GM19467 (cell line): ENCODE results near the gene KIR2DL3.

Experiments used
- ATAC-seq: cut with Tn5 transposase; IDR thresholded peaks from one replicate; pipeline ENCODE4 v1.9.1; 2021; ENCODE audit warnings: mild to moderate bottlenecking, moderate library complexity; ENCODE audit not compliant: unreplicated experiment

KIR2DL3 gene

GRCh38 chr19:54790711-54791110, 52.4 kb downstream of the KIR2DL3 start:
- ATAC-seq = no peak

- no peak for ATAC-seq
Measured at GRCh38 chr19:54791476-54791875, 53.2 kb downstream of the KIR2DL3 start.

- ATAC-seq = no peak
Measured at GRCh38 chr19:54792814-54793213, 54.5 kb downstream of the KIR2DL3 start.

- ATAC-seq = no peak
Measured at GRCh38 chr19:54795758-54796157, 57.4 kb downstream of the KIR2DL3 start.
